UCSD-AML1 (cell line): ENCODE measurements around the gene ARMH3.

Source experiments
- DNase-seq: peaks from one replicate; lab custom pipeline; 2025; ENCODE audit not compliant: unreplicated experiment; lab: John Stamatoyannopoulos, UW

The ARMH3 gene

GRCh38 chr10:101901340-101901739 lies 154.6 kb downstream of the ARMH3 start:
- DNase-seq, result no peak

GRCh38 chr10:101897633-101898032 lies 158.3 kb downstream of the ARMH3 start:
- DNase-seq, result no peak

GRCh38 chr10:101896225-101896877 lies 159.6 kb downstream of the ARMH3 start:
- no peak for DNase-seq

GRCh38 chr10:101895781-101896180 lies 160.2 kb downstream of the ARMH3 start:
- no peak for DNase-seq

GRCh38 chr10:101894742-101895141 lies 161.2 kb downstream of the ARMH3 start:
- DNase-seq, result no peak

GRCh38 chr10:101894266-101894665 lies 161.7 kb downstream of the ARMH3 start:
- DNase-seq, result no peak

GRCh38 chr10:101893510-101894120 lies 162.4 kb downstream of the ARMH3 start:
- DNase-seq, result no peak

GRCh38 chr10:101892782-101893391 lies 163.1 kb downstream of the ARMH3 start:
- no peak for DNase-seq

GRCh38 chr10:101889256-101890210 lies 166.4 kb downstream of the ARMH3 start:
- DNase-seq, result peak; percentile 69

- DNase-seq, result no peak
Measured at GRCh38 chr10:101888251-101888949, 167.6 kb downstream of the ARMH3 start.

GRCh38 chr10:101887775-101888174 lies 168.2 kb downstream of the ARMH3 start:
- DNase-seq, result no peak

GRCh38 chr10:101886521-101887312 lies 169.3 kb downstream of the ARMH3 start:
- no peak for DNase-seq

- no peak for DNase-seq
Measured at GRCh38 chr10:101881036-101881774, 174.8 kb downstream of the ARMH3 start.

GRCh38 chr10:101880232-101880573 lies 175.8 kb downstream of the ARMH3 start:
- no peak for DNase-seq

- DNase-seq, result no peak
Measured at GRCh38 chr10:101879456-101880231, 176.3 kb downstream of the ARMH3 start.

- no peak for DNase-seq
Measured at GRCh38 chr10:101878869-101879268, 177.1 kb downstream of the ARMH3 start.

- DNase-seq, result no peak
Measured at GRCh38 chr10:101875068-101875688, 180.8 kb downstream of the ARMH3 start.

- no peak for DNase-seq
Measured at GRCh38 chr10:101874252-101874651, 181.7 kb downstream of the ARMH3 start.
